GM23338 (cell line): ENCODE measurements around the gene LRWD1. TPM values are rescaled to one million over a fixed set of nuclear protein-coding genes. Genes with fewer than 3 reads are reported as not detected.

Source experiments
- ATAC-seq: fragments of 200-7000 bp; cut with Tn5 transposase; 3 replicates; pipeline ENCODE4 v1.9.1; 2020
- DNase-seq: peaks from one replicate; pipeline ENCODE4 v3.0.0-alpha.2; 2015; ENCODE audit warnings: low spot score
- H2AFZ ChIP-seq: fragments of 200-600 bp; sonication (generic); 2 replicates; pipeline ENCODE4 v1.8.0; 2016; ENCODE audit warnings: antibody characterized with exemption, mild to moderate bottlenecking, moderate library complexity
- H3F3A ChIP-seq: fragments of 200-600 bp; sonication (generic); replicated peaks from 2 replicates; pipeline ENCODE4 v1.8.0; 2017; ENCODE audit warnings: antibody characterized with exemption, mixed run types, low read depth
- H3K27ac ChIP-seq: fragments of 200-600 bp; sonication (generic); 2 replicates; pipeline ENCODE4 v1.6.1; 2016; ENCODE audit warnings: low read depth
- H3K27me3 ChIP-seq: fragments of 200-600 bp; sonication (generic); 2 replicates; pipeline ENCODE4 v1.8.0; 2016; ENCODE audit warnings: mild to moderate bottlenecking, mixed run types, moderate library complexity; ENCODE audit not compliant: insufficient read depth
- H3K36me3 ChIP-seq: fragments of 200-600 bp; sonication (generic); 2 replicates; pipeline ENCODE4 v1.8.0; 2016; ENCODE audit warnings: mild to moderate bottlenecking; ENCODE audit not compliant: insufficient read depth
- H3K4me1 ChIP-seq: fragments of 200-600 bp; sonication (generic); 2 replicates; pipeline ENCODE4 v1.8.0; 2016; ENCODE audit warnings: mild to moderate bottlenecking, moderate library complexity; ENCODE audit not compliant: insufficient read depth
- H3K4me2 ChIP-seq: fragments of 200-600 bp; sonication (generic); 2 replicates; pipeline ENCODE4 v1.7.1; 2017; ENCODE audit warnings: mixed run types
- H3K4me3 ChIP-seq: fragments of 200-600 bp; sonication (generic); 2 replicates; pipeline ENCODE4 v1.6.1; 2016; ENCODE audit warnings: mixed run types
- H3K79me2 ChIP-seq: fragments of 200-600 bp; sonication (generic); replicated peaks from 2 replicates; pipeline ENCODE4 v1.8.0; 2017; ENCODE audit warnings: mild to moderate bottlenecking; ENCODE audit not compliant: insufficient read depth
- H3K9me2 ChIP-seq: fragments of 200-600 bp; sonication (generic); 2 replicates; pipeline ENCODE4 v1.8.0; 2017; ENCODE audit not compliant: insufficient read depth
- H4K20me1 ChIP-seq: fragments of 200-600 bp; sonication (generic); replicated peaks from 2 replicates; pipeline ENCODE4 v1.8.0; 2017; ENCODE audit warnings: mild to moderate bottlenecking; ENCODE audit not compliant: insufficient read depth
- H3K27ac Mint-ChIP-seq: 2 replicates; pipeline ENCODE4 v1.8.0; 2020; ENCODE audit warnings: inconsistent platforms, mild to moderate bottlenecking, moderate library complexity, mixed read lengths
- H3K27me3 Mint-ChIP-seq: 3 replicates; pipeline ENCODE4 v1.8.0; 2022; ENCODE audit warnings: low read depth, mild to moderate bottlenecking, moderate library complexity, mixed read lengths, inconsistent platforms; ENCODE audit not compliant: insufficient read depth, poor library complexity
- H3K36me3 Mint-ChIP-seq: 3 replicates; pipeline ENCODE4 v1.8.0; 2021; ENCODE audit warnings: low read depth, mild to moderate bottlenecking, inconsistent platforms, moderate library complexity, mixed read lengths
- H3K4me1 Mint-ChIP-seq: 3 replicates; pipeline ENCODE4 v1.8.0; 2020; ENCODE audit warnings: mild to moderate bottlenecking, inconsistent platforms, mixed read lengths
- H3K4me3 Mint-ChIP-seq: 3 replicates; pipeline ENCODE4 v1.8.0; 2021; ENCODE audit warnings: moderate library complexity, mild to moderate bottlenecking, inconsistent platforms, mixed read lengths
- H3K9me3 Mint-ChIP-seq: 3 replicates; pipeline ENCODE4 v1.8.0; 2020; ENCODE audit warnings: moderate library complexity, mild to moderate bottlenecking, inconsistent platforms, mixed read lengths
- CREB1 ChIP-seq: fragments of 250-450 bp; sonication (Bioruptor Pico); IDR thresholded peaks from 2 replicates; pipeline ENCODE4 v1.5.0; 2020; ENCODE audit warnings: low read depth, mild to moderate bottlenecking, moderate library complexity
- EZH2 ChIP-seq: fragments of 200-600 bp; sonication (generic); IDR thresholded peaks from one replicate; pipeline ENCODE4 v1.8.0; 2017; ENCODE audit warnings: antibody characterized with exemption, mild to moderate bottlenecking, low read depth; ENCODE audit not compliant: unreplicated experiment
- EZH2phosphoT487 ChIP-seq: fragments of 200-600 bp; sonication (generic); IDR thresholded peaks from one replicate; pipeline ENCODE4 v1.8.1; 2018; ENCODE audit warnings: antibody characterized with exemption; ENCODE audit not compliant: unreplicated experiment
- JUNB ChIP-seq: IDR thresholded peaks from one replicate; pipeline ENCODE4 v1.6.1; 2016; ENCODE audit warnings: antibody characterized with exemption; ENCODE audit not compliant: unreplicated experiment
- NANOG ChIP-seq: IDR thresholded peaks from 2 replicates; pipeline ENCODE4 v1.6.1; 2016; ENCODE audit warnings: antibody characterized with exemption, borderline replicate concordance
- POLR2AphosphoS5 ChIP-seq: IDR thresholded peaks from 2 replicates; pipeline ENCODE4 v1.6.1; 2016; ENCODE audit warnings: antibody characterized with exemption, low read depth
- STAT1 ChIP-seq: IDR thresholded peaks from one replicate; pipeline ENCODE4 v1.6.1; 2016; ENCODE audit warnings: antibody characterized with exemption; ENCODE audit not compliant: unreplicated experiment
- ZNF114 ChIP-seq: fragments of 250-450 bp; sonication (Bioruptor Pico); IDR thresholded peaks from 2 replicates; pipeline ENCODE4 v1.5.0; 2020; ENCODE audit warnings: mild to moderate bottlenecking, moderate library complexity
- ZNF331 ChIP-seq: fragments of 250-450 bp; sonication (Bioruptor Pico); IDR thresholded peaks from 2 replicates; pipeline ENCODE4 v1.5.0; 2020; ENCODE audit warnings: low read depth, mild to moderate bottlenecking, moderate library complexity
- polyA plus RNA-seq: library from polyadenylated mRNA; unstranded; fragments of >200 nt; fragmentation: Nextera tagmentation; extraction: Ambion mirVana; gene quantifications from 2 replicates; pipeline ENCODE4 v1.2.1, GENCODE V29; 2016
- total RNA-seq: library from RNA; depleted of rRNA; stranded (reverse); fragments of >200 nt; shearing (Covaris generic); gene quantifications from 2 replicates; pipeline ENCODE4 v1.2.3, GENCODE V29; 2014
- TF ChIP-seq, protein P1 (sequence below): IDR thresholded peaks from 2 replicates; pipeline ENCODE4 v1.6.1; 2016; ENCODE audit warnings: antibody characterized with exemption
- TF ChIP-seq, protein P2 (sequence below): fragments of 250-450 bp; sonication (Bioruptor Pico); IDR thresholded peaks from 2 replicates; pipeline ENCODE4 v1.5.0; 2020; ENCODE audit warnings: mild to moderate bottlenecking, moderate library complexity
- TF ChIP-seq, protein P3 (sequence below), 2 experiments: fragments of 200-600 bp in 1 of 2; sonication (generic) in 1 of 2; conservative IDR thresholded peaks; 2 replicates each; pipeline versions ENCODE4 v1.5.1 to v1.6.1; 2016 to 2017; ENCODE audit warnings: antibody characterized with exemption in 2 of 2, low read depth in 2 of 2, mild to moderate bottlenecking in 2 of 2, moderate library complexity in 1 of 2
- TF ChIP-seq, protein P4 (sequence below): IDR thresholded peaks from one replicate; pipeline ENCODE4 v1.6.1; 2018; ENCODE audit warnings: antibody characterized with exemption; ENCODE audit not compliant: unreplicated experiment

Gene LRWD1
- total and polyA plus RNA-seq, 2 experiments from 2014 or later: 24.0 to 55.2 TPM

DNA sequence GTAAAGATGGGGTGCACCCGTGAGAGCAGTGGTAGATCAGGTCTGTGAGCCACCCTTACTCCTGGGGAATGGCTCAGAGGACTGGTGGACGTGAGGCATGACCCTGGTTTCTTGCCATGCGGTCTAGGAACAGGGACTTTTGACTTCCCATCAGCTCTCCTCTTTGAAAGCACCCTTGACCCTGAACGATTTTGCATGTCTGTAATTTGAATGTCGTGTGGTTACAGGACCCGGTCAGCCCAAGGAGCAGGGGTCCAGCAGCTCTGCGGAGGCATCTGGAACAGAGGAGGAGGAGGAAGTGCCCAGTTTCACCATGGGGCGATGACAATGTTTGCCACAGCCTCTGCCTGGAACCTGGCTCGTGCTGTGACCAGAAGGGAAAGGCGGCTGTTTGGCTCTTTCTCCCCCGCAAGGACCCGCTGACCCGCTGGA lies 40.0 kb upstream of the LRWD1 start:
- Histone ChIP-seq H3K9me2 (no peaks in the 10 kb centered on the region), H3K4me1 (no peaks in the 10 kb centered on the region), H2AFZ (no peak overlapping the region), H3K4me3 (no peak overlapping the region), H3F3A (0 out of 2 replicates have a peak, but pooled peaks cover 9% of the 10 kb centered on the region), H3K27me3 (no peaks in the 10 kb centered on the region), H3K36me3 (0 out of 2 replicates have a peak, but pooled peaks cover 7% of the 10 kb centered on the region), H3K4me2 (no peak overlapping the region), H3K27ac (no peak overlapping the region), H4K20me1 (no peaks in the 10 kb centered on the region; the same call in 1 of the 2 replicates), H3K79me2 (peaks cover 3% of the 10 kb centered on the region; the same call in 1 of the 2 replicates)
- H3K27ac Mint-ChIP-seq: peak overlapping the region; percentile 70
- H3K27me3 Mint-ChIP-seq: peaks cover 12% of the 10 kb centered on the region
- H3K4me1 Mint-ChIP-seq: peaks cover 24% of the 10 kb centered on the region
- no peak overlapping the region for H3K4me3 Mint-ChIP-seq
- TF ChIP-seq, protein P1, sequence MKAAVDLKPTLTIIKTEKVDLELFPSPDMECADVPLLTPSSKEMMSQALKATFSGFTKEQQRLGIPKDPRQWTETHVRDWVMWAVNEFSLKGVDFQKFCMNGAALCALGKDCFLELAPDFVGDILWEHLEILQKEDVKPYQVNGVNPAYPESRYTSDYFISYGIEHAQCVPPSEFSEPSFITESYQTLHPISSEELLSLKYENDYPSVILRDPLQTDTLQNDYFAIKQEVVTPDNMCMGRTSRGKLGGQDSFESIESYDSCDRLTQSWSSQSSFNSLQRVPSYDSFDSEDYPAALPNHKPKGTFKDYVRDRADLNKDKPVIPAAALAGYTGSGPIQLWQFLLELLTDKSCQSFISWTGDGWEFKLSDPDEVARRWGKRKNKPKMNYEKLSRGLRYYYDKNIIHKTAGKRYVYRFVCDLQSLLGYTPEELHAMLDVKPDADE: no peak
- TF ChIP-seq EZH2 (no peak), STAT1 (no peak), JUNB (no peak), CREB1 (CRISPR knock-in tag) (no peak), ZNF114 (no peak), ZNF331 (CRISPR knock-in tag) (no peak), EZH2phosphoT487 (no peak), NANOG (no peak), POLR2AphosphoS5 (no peak)
- TF ChIP-seq, protein P2, sequence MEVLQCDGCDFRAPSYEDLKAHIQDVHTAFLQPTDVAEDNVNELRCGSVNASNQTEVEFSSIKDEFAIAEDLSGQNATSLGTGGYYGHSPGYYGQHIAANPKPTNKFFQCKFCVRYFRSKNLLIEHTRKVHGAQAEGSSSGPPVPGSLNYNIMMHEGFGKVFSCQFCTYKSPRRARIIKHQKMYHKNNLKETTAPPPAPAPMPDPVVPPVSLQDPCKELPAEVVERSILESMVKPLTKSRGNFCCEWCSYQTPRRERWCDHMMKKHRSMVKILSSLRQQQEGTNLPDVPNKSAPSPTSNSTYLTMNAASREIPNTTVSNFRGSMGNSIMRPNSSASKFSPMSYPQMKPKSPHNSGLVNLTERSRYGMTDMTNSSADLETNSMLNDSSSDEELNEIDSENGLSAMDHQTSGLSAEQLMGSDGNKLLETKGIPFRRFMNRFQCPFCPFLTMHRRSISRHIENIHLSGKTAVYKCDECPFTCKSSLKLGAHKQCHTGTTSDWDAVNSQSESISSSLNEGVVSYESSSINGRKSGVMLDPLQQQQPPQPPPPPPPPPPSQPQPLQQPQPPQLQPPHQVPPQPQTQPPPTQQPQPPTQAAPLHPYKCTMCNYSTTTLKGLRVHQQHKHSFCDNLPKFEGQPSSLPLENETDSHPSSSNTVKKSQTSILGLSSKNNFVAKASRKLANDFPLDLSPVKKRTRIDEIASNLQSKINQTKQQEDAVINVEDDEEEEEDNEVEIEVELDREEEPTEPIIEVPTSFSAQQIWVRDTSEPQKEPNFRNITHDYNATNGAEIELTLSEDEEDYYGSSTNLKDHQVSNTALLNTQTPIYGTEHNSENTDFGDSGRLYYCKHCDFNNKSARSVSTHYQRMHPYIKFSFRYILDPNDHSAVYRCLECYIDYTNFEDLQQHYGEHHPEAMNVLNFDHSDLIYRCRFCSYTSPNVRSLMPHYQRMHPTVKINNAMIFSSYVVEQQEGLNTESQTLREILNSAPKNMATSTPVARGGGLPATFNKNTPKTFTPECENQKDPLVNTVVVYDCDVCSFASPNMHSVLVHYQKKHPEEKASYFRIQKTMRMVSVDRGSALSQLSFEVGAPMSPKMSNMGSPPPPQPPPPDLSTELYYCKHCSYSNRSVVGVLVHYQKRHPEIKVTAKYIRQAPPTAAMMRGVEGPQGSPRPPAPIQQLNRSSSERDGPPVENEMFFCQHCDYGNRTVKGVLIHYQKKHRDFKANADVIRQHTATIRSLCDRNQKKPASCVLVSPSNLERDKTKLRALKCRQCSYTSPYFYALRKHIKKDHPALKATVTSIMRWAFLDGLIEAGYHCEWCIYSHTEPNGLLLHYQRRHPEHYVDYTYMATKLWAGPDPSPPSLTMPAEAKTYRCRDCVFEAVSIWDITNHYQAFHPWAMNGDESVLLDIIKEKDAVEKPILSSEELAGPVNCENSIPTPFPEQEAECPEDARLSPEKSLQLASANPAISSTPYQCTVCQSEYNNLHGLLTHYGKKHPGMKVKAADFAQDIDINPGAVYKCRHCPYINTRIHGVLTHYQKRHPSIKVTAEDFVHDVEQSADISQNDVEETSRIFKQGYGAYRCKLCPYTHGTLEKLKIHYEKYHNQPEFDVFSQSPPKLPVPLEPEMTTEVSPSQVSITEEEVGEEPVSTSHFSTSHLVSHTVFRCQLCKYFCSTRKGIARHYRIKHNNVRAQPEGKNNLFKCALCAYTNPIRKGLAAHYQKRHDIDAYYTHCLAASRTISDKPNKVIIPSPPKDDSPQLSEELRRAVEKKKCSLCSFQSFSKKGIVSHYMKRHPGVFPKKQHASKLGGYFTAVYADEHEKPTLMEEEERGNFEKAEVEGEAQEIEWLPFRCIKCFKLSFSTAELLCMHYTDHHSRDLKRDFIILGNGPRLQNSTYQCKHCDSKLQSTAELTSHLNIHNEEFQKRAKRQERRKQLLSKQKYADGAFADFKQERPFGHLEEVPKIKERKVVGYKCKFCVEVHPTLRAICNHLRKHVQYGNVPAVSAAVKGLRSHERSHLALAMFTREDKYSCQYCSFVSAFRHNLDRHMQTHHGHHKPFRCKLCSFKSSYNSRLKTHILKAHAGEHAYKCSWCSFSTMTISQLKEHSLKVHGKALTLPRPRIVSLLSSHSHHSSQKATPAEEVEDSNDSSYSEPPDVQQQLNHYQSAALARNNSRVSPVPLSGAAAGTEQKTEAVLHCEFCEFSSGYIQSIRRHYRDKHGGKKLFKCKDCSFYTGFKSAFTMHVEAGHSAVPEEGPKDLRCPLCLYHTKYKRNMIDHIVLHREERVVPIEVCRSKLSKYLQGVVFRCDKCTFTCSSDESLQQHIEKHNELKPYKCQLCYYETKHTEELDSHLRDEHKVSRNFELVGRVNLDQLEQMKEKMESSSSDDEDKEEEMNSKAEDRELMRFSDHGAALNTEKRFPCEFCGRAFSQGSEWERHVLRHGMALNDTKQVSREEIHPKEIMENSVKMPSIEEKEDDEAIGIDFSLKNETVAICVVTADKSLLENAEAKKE (CRISPR knock-in tag): no peak
- TF ChIP-seq, protein P3, sequence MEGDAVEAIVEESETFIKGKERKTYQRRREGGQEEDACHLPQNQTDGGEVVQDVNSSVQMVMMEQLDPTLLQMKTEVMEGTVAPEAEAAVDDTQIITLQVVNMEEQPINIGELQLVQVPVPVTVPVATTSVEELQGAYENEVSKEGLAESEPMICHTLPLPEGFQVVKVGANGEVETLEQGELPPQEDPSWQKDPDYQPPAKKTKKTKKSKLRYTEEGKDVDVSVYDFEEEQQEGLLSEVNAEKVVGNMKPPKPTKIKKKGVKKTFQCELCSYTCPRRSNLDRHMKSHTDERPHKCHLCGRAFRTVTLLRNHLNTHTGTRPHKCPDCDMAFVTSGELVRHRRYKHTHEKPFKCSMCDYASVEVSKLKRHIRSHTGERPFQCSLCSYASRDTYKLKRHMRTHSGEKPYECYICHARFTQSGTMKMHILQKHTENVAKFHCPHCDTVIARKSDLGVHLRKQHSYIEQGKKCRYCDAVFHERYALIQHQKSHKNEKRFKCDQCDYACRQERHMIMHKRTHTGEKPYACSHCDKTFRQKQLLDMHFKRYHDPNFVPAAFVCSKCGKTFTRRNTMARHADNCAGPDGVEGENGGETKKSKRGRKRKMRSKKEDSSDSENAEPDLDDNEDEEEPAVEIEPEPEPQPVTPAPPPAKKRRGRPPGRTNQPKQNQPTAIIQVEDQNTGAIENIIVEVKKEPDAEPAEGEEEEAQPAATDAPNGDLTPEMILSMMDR (conservative IDR thresholded peaks at IDR 0.05; ENCODE audit: low read depth in 2 of 2): no peak
- TF ChIP-seq, protein P4, sequence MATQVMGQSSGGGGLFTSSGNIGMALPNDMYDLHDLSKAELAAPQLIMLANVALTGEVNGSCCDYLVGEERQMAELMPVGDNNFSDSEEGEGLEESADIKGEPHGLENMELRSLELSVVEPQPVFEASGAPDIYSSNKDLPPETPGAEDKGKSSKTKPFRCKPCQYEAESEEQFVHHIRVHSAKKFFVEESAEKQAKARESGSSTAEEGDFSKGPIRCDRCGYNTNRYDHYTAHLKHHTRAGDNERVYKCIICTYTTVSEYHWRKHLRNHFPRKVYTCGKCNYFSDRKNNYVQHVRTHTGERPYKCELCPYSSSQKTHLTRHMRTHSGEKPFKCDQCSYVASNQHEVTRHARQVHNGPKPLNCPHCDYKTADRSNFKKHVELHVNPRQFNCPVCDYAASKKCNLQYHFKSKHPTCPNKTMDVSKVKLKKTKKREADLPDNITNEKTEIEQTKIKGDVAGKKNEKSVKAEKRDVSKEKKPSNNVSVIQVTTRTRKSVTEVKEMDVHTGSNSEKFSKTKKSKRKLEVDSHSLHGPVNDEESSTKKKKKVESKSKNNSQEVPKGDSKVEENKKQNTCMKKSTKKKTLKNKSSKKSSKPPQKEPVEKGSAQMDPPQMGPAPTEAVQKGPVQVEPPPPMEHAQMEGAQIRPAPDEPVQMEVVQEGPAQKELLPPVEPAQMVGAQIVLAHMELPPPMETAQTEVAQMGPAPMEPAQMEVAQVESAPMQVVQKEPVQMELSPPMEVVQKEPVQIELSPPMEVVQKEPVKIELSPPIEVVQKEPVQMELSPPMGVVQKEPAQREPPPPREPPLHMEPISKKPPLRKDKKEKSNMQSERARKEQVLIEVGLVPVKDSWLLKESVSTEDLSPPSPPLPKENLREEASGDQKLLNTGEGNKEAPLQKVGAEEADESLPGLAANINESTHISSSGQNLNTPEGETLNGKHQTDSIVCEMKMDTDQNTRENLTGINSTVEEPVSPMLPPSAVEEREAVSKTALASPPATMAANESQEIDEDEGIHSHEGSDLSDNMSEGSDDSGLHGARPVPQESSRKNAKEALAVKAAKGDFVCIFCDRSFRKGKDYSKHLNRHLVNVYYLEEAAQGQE: no peak
- ATAC-seq: no peak
- no peak for DNase-seq
- no peaks in the 10 kb centered on the region for H3K9me3 Mint-ChIP-seq
- peaks cover 36% of the 10 kb centered on the region for H3K36me3 Mint-ChIP-seq
